ENCODE data around the gene PRCD.
"Not testable (repeated sequence)": the region's sequence is repeated elsewhere in the genome, so short reads cannot be mapped to it uniquely, and the experiment has no call there.

Gene PRCD

GRCh38 chr17:76556765-76557367, 17.0 kb downstream of the PRCD start:
- peak; percentile 20; the same call in 2 of the 3 replicates for ATAC-seq (ENCODE audit: insufficient read depth, low read depth)
- peaks cover 55% of the 10 kb centered on the region for H3K79me2 ChIP-seq (ENCODE audit: insufficient read depth, low read length)
- H3K27ac ChIP-seq (ENCODE audit: low read length) = peak overlapping the region; percentile 89

DNA sequence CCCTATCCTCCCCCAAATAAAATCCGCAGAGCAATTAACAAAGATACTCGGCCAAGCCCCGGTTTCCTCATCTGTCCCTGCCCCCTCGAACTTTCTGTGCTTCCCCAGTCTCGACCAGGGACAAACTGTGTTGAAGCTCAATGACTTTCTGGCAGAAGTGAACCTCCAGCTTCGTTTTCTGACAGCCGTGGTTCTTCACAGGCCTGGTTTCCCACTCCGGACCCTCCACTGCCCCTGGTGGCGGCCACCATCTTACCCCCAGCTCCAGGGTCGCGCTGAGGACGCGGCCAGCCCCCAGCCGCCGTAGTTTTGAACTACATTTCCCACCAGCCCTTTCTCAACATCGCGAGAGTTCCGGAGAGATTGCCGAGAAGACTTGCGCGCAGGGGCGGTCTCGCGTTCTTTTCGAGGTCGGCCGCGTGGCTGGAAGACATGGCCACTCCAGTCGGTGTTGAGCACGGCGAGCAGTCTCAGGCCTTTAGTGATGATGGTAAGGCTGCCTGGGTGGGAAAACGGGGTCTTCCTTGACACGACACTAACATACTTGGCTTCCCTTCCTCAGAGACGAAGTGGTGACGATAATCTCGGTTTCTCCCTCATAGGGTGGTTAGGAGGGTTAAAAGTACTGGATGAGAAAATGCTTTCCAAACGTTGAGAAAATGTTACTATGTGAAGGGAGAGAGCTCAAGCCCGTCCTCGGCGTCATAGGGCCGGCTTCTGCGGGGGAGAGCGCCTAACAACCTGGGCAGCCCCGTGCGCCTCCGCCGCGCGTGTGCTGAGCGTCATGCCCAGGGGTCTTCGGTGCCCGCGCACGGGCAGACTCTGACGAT, 17.7 kb downstream of the PRCD start:
- peaks cover 38% of the 10 kb centered on the region for H4K20me1 ChIP-seq (ENCODE audit: insufficient read depth, low read length)

More at GRCh38 chr17:76556765-76557367, 17.0 kb downstream of the PRCD start:
- Histone ChIP-seq H3K4me3 (ENCODE audit: low read depth in 1 of 2, low read length in 2 of 2) (peak overlapping the region; percentile 81 to 83), H3K9ac (ENCODE audit: low read depth, low read length) (peak overlapping the region; percentile 87), H3K27me3 (ENCODE audit: insufficient read depth, low read length, poor library complexity) (no peaks in the 10 kb centered on the region), H2AFZ (ENCODE audit: low read depth, low read length) (peak overlapping the region; percentile 95), H3K36me3 (ENCODE audit: insufficient read depth, low read length) (peaks cover 35% of the 10 kb centered on the region), H3K9me3 (ENCODE audit: insufficient read depth, low read length, severe bottlenecking) (no peaks in the 10 kb centered on the region), H3K4me1 (ENCODE audit: insufficient read depth, low read length) (peaks cover 44% of the 10 kb centered on the region), H4K20me1 (ENCODE audit: insufficient read depth, low read length) (peaks cover 33% of the 10 kb centered on the region), H3K4me2 (ENCODE audit: insufficient read depth, low read length) (peak overlapping the region; percentile 77)
- no peak for DNase-seq
- TF ChIP-seq CTCF (IDR thresholded peaks at IDR 0.05; ENCODE audit: borderline replicate concordance, extremely low read depth, low read length, poor library complexity, severe bottlenecking) (no peak), EZH2 (IDR thresholded peaks at IDR 0.05; ENCODE audit: borderline replicate concordance, low read depth, low read length, severe bottlenecking) (no peak)

DNA sequence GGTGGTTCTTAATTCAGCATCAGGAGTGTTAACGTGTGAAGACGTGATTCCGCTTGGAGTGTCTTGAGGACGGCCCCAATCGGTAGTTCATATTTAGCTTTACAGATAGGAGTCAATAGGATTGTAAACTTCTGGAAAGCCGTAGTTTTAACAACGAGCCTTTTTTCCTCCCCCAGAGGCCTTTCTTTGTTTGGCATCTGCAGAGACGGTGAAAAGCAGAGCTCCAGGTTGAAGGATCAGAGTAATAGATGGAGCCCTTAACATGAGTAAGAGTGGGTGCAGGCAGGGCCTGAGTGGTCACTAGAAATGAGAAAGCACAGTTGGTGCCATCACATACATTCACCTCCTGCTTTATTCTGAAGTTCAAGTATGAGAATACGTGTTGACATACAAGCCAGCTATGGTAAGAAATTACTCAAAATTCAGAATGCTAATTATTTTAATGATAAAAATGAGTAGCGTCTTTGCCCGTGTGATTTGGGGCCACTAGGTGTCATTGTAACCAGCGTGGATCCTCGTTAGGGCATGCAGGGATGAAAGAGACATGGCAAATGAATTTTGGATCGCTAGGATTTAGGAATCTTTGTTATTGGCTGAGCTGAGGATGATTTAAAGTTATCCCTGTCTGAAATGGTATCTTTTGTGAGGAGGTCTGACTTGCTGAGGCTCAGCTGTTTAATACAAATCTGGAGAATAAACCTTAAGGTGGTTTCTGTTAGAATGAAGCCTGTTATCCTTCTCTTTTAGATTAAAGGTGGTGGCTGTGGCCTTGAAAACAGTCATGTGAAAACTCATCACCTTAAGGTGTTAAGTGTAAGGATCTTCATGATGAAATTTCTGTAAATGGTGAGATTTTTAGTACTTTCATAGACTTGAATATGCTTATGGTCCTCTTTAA, 18.6 kb downstream of the PRCD start:
- Histone ChIP-seq H3K79me2 (ENCODE audit: insufficient read depth, low read length) (peaks cover 65% of the 10 kb centered on the region), H3K9ac (ENCODE audit: low read depth, low read length) (peak overlapping the region; percentile 87), H3K4me3 (ENCODE audit: low read depth in 1 of 2, low read length in 2 of 2) (peak overlapping the region; percentile 81 to 83), H3K27me3 (ENCODE audit: insufficient read depth, low read length, poor library complexity) (no peaks in the 10 kb centered on the region), H3K36me3 (ENCODE audit: insufficient read depth, low read length) (peaks cover 49% of the 10 kb centered on the region), H3K9me3 (ENCODE audit: insufficient read depth, low read length, severe bottlenecking) (no peaks in the 10 kb centered on the region), H2AFZ (ENCODE audit: low read depth, low read length) (peak overlapping the region; percentile 87), H3K27ac (ENCODE audit: low read length) (peak overlapping the region; percentile 89), H3K4me2 (ENCODE audit: insufficient read depth, low read length) (peak overlapping the region; percentile 77), H4K20me1 (ENCODE audit: insufficient read depth, low read length) (peaks cover 42% of the 10 kb centered on the region), H3K4me1 (ENCODE audit: insufficient read depth, low read length) (peaks cover 50% of the 10 kb centered on the region)
- TF ChIP-seq CTCF (IDR thresholded peaks at IDR 0.05; ENCODE audit: borderline replicate concordance, extremely low read depth, low read length, poor library complexity, severe bottlenecking) = peak; percentile 82
- no peak for TF ChIP-seq EZH2 (IDR thresholded peaks at IDR 0.05; ENCODE audit: borderline replicate concordance, low read depth, low read length, severe bottlenecking)
- no peak for DNase-seq
- no peak for ATAC-seq (ENCODE audit: insufficient read depth, low read depth)

More for the DNA sequence above, 17.7 kb downstream of the PRCD start:
- Histone ChIP-seq H3K79me2 (ENCODE audit: insufficient read depth, low read length) (peaks cover 60% of the 10 kb centered on the region), H3K4me1 (ENCODE audit: insufficient read depth, low read length) (peaks cover 47% of the 10 kb centered on the region), H3K4me2 (ENCODE audit: insufficient read depth, low read length) (peak overlapping the region; percentile 77), H3K27me3 (ENCODE audit: insufficient read depth, low read length, poor library complexity) (no peaks in the 10 kb centered on the region), H3K9me3 (ENCODE audit: insufficient read depth, low read length, severe bottlenecking) (no peaks in the 10 kb centered on the region), H2AFZ (ENCODE audit: low read depth, low read length) (peak overlapping the region; percentile 95), H3K27ac (ENCODE audit: low read length) (peak overlapping the region; percentile 89), H3K4me3 (ENCODE audit: low read depth in 1 of 2, low read length in 2 of 2) (peak overlapping the region; percentile 81 to 83), H3K9ac (ENCODE audit: low read depth, low read length) (peak overlapping the region; percentile 87), H3K36me3 (ENCODE audit: insufficient read depth, low read length) (peaks cover 41% of the 10 kb centered on the region)
- ATAC-seq (ENCODE audit: insufficient read depth, low read depth) (peak; percentile 95), DNase-seq (peak; percentile 97)
- no peak for TF ChIP-seq EZH2 (IDR thresholded peaks at IDR 0.05; ENCODE audit: borderline replicate concordance, low read depth, low read length, severe bottlenecking)
- peak; percentile 67 for TF ChIP-seq CTCF (IDR thresholded peaks at IDR 0.05; ENCODE audit: borderline replicate concordance, extremely low read depth, low read length, poor library complexity, severe bottlenecking)

DNA sequence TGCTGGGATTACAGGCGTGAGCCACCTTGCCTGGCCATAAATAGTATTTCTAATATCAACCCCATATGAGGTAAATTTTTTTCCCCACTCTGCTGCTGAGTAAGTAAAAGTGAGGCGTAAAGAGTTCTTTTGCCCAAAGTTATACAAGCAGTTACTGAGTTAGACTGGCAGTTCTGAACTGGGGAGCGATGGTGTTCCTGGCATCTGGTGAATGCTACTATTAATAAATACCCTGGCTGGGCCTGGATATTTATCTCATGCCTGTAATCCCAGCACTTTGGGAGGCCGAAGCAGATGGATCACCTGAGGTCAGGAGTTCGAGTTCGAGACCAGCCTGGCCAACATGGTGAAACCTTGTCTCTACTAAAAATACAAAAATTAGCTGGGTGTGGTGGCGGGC, 19.6 kb downstream of the PRCD start:
- peak overlapping the region; percentile 89 for H3K27ac ChIP-seq (ENCODE audit: low read length)

More for the DNA sequence above, 19.6 kb downstream of the PRCD start:
- H3K9me3 ChIP-seq (ENCODE audit: insufficient read depth, low read length, severe bottlenecking); DNase-seq; H2AFZ ChIP-seq (ENCODE audit: low read depth, low read length); ATAC-seq (ENCODE audit: insufficient read depth, low read depth); H3K27me3 ChIP-seq (ENCODE audit: insufficient read depth, low read length, poor library complexity): not testable (repeated sequence)
- H3K79me2 ChIP-seq (ENCODE audit: insufficient read depth, low read length) = peaks cover 65% of the 10 kb centered on the region
- H3K4me3 ChIP-seq (ENCODE audit: low read depth in 1 of 2, low read length in 2 of 2) = peak overlapping the region; percentile 81 to 83; a peak in 3 of 4 replicates
- H3K9ac ChIP-seq (ENCODE audit: low read depth, low read length) = peak overlapping the region; percentile 87
- peaks cover 50% of the 10 kb centered on the region for H3K4me1 ChIP-seq (ENCODE audit: insufficient read depth, low read length)
- H4K20me1 ChIP-seq (ENCODE audit: insufficient read depth, low read length) = peaks cover 44% of the 10 kb centered on the region
- H3K4me2 ChIP-seq (ENCODE audit: insufficient read depth, low read length) = peak overlapping the region; percentile 77
- peaks cover 49% of the 10 kb centered on the region for H3K36me3 ChIP-seq (ENCODE audit: insufficient read depth, low read length)

Data from DND-41 (cell line).